ENCODE data around the gene USP10.

Gene USP10

DNA sequence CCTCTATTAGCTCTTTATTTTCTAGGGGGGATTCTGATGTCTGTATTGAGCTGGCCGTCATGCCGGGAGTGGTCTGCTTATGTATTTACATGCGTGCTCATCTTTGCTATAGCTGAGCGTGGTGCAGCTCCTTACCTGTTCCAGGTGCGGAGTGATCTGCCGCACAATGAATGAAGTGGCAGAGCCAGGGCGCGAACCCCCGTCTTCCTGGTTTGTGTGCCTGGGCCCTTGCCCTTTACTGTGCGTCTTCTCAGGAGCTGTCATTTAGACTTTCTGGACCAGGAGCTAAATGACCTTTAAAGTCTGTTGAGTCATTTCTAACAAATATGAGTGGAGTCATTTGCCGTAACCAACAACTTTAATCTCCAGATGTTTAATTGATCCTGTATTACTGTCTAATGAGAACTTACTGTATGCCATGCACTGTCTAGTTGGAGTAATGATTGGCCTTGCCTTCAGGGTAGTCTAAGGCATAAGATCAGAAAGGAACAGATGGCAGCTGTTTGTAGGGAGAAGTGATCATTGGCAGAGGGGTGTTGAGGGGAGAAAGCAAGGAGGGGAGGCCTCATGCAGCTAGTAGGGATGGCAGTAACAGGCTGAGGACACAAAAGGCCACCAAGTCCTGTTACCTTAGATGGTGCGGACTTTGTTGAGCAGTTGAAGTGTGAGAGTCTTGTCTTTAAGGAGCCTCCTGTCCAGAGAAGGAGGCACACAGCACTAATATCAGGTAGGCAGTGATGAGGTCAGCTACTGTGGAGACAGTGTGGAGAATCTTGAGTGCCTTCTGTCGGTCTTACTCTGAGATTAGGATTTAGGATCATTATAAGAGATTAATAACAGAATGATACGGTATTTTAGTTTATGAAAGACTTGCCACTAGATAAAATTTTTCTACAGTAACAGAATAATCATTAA is 53.9 kb downstream of the USP10 start:
- H3K4me3 ChIP-seq (ENCODE audit: low read depth, low read length): no peak overlapping the region
- TF ChIP-seq, protein P1, sequence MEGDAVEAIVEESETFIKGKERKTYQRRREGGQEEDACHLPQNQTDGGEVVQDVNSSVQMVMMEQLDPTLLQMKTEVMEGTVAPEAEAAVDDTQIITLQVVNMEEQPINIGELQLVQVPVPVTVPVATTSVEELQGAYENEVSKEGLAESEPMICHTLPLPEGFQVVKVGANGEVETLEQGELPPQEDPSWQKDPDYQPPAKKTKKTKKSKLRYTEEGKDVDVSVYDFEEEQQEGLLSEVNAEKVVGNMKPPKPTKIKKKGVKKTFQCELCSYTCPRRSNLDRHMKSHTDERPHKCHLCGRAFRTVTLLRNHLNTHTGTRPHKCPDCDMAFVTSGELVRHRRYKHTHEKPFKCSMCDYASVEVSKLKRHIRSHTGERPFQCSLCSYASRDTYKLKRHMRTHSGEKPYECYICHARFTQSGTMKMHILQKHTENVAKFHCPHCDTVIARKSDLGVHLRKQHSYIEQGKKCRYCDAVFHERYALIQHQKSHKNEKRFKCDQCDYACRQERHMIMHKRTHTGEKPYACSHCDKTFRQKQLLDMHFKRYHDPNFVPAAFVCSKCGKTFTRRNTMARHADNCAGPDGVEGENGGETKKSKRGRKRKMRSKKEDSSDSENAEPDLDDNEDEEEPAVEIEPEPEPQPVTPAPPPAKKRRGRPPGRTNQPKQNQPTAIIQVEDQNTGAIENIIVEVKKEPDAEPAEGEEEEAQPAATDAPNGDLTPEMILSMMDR (IDR thresholded peaks at IDR 0.05; ENCODE audit: low read depth, low read length): no peak
- no peak for DNase-seq (ENCODE audit: low read depth, low spot score)
- in situ Hi-C loops (cut with HindIII; ENCODE audit: low sequenced_read_pairs): no loop called here

DNA sequence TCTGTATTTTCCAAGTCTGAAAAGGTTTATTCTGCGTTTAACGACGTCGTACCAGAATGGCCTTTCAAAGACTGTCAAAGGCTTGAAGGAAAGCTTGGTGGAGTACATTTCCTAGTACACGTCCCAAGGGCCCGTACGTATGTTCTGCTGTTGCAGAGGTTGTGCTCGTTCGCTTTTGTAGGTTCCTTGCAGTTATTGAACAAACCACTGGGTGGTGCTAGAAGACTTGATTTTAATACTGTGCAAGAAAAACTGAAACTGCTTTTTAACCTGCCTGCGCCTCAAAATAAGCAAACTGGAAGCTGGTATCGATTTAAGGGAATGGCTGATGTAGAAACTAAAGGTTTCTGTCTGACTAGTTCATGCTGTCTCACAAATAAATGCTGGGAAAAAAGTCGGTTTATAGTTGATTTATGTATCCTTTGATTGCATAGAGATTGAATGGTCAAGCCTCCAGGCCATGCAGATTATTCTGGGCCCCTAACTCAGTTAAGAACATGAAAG is 54.6 kb downstream of the USP10 start:
- in situ Hi-C loops (cut with HindIII; ENCODE audit: low sequenced_read_pairs): no loop called here
- peak; percentile 93 for DNase-seq (ENCODE audit: low read depth, low spot score)
- TF ChIP-seq, protein P1 (IDR thresholded peaks at IDR 0.05; ENCODE audit: low read depth, low read length): peak; percentile 74
- H3K4me3 ChIP-seq (ENCODE audit: low read depth, low read length): no peak overlapping the region

DNA sequence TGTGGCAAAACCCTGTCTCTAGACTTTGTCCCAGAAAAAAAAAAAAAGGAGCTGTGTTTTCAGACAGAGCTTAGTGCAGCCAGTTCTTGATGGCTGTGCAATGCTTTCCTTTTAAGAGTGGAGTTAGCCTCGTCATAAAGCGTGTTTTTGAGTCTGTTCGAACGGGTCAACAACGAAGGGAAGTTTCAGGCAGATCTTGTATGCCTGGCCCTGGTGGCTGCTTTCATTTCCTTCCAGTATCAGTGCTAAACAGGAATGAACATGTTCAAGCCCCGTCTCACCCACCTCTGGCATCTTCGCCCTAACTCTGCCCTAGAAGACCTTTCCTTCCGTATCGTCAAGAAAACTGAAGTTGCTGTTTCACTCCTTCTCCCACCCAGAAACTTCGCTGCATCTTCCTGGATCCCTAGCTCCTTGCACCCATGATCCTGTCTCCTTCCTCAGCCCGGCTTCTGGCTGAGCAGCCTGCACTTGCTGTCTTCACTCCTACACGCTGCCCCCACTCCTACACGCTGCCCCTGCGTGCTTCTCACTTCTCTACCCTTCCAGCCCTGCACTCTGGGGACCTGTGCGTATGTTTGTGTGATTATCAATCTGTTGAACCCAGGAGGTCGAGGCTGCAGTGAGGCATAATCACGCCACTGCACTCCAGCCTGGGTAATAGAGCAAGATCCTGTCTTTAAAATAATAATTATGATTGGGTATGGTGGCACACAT is 55.3 kb downstream of the USP10 start:
- in situ Hi-C loops (cut with HindIII; ENCODE audit: low sequenced_read_pairs): no loop called here
- no peak for DNase-seq (ENCODE audit: low read depth, low spot score)
- H3K4me3 ChIP-seq (ENCODE audit: low read depth, low read length): no peak overlapping the region
- TF ChIP-seq, protein P1 (IDR thresholded peaks at IDR 0.05; ENCODE audit: low read depth, low read length): no peak

DNA sequence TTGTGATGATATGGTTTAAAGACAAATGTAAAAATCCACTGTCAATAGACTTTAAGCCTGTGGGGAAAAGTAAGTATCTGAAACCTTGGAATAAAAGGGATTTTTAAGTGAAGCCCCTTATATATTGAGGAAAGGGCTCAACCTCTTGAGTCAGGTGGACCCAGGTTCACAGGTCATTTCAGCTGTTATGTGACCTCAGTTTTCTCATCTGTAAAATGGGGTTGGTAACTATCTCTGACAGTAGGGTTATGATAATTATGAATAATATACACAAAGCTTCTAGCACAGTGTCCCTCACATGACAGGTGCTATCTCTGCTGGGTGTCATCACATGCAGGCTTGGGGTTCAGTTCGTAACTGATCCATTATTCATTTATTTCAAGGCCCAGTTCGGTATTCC is 57.0 kb downstream of the USP10 start:
- in situ Hi-C loops (cut with HindIII; ENCODE audit: low sequenced_read_pairs): no loop called here
- no peak for DNase-seq (ENCODE audit: low read depth, low spot score)
- TF ChIP-seq, protein P1 (IDR thresholded peaks at IDR 0.05; ENCODE audit: low read depth, low read length): no peak
- H3K4me3 ChIP-seq (ENCODE audit: low read depth, low read length): no peak overlapping the region

DNA sequence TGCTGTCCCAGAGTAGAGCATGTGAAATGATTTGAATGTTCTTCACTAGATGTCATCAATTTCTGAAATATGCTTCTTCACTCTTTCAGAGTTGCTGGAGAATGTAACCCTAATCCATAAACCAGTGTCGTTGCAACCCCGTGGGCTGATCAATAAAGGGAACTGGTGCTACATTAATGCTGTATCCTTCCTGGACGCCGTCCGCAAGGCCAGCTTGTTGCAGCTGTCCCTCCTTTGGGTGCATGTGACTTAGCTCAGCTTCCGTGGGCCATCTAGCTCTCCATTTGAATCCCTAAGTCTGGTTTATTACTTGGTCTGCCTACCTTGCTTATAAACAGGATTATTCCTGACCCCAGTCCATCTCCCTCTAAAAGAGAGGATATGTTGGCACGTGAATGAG is 58.8 kb downstream of the USP10 start:
- in situ Hi-C loops (cut with HindIII; ENCODE audit: low sequenced_read_pairs): no loop called here
- TF ChIP-seq, protein P1 (IDR thresholded peaks at IDR 0.05; ENCODE audit: low read depth, low read length): no peak
- no peak overlapping the region for H3K4me3 ChIP-seq (ENCODE audit: low read depth, low read length)
- DNase-seq (ENCODE audit: low read depth, low spot score): no peak

DNA sequence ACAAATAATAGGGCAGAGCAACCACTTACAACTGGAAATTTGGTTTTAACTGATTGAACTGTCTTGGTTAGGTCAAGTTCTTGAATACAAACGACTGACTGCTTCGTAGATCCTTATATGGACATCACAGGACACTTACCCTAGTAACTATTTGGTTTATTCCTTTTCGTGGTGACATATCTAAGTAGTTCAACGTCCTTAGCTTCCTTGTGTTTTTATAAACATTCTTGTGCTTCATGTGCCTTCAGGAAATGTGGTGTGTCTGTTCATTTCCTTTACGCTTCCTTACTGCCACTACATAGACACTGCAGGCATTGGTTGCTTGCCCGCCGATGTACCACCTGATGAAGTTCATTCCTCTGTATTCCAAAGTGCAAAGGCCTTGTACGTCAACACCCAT is 59.3 kb downstream of the USP10 start:
- DNase-seq (ENCODE audit: low read depth, low spot score): no peak
- in situ Hi-C loops (cut with HindIII; ENCODE audit: low sequenced_read_pairs): no loop called here
- TF ChIP-seq, protein P1 (IDR thresholded peaks at IDR 0.05; ENCODE audit: low read depth, low read length): no peak
- H3K4me3 ChIP-seq (ENCODE audit: low read depth, low read length): no peak overlapping the region

Measured in astrocyte of the spinal cord (primary cell).